GM19023 (cell line): ENCODE measurements around the gene CACNB1.
"Not testable (repeated sequence)": the region's sequence is repeated elsewhere in the genome, so short reads cannot be mapped to it uniquely, and the experiment has no call there.

Source experiments
- ATAC-seq: cut with Tn5 transposase; IDR thresholded peaks from one replicate; pipeline ENCODE4 v1.9.1; 2021; ENCODE audit warnings: mild to moderate bottlenecking, moderate library complexity; ENCODE audit not compliant: unreplicated experiment

CACNB1 gene

GRCh38 chr17:39129544-39129943 lies 67.9 kb downstream of the CACNB1 start:
- not testable (repeated sequence) for ATAC-seq

GRCh38 chr17:39126436-39126835 lies 71.0 kb downstream of the CACNB1 start:
- ATAC-seq: no peak

DNA sequence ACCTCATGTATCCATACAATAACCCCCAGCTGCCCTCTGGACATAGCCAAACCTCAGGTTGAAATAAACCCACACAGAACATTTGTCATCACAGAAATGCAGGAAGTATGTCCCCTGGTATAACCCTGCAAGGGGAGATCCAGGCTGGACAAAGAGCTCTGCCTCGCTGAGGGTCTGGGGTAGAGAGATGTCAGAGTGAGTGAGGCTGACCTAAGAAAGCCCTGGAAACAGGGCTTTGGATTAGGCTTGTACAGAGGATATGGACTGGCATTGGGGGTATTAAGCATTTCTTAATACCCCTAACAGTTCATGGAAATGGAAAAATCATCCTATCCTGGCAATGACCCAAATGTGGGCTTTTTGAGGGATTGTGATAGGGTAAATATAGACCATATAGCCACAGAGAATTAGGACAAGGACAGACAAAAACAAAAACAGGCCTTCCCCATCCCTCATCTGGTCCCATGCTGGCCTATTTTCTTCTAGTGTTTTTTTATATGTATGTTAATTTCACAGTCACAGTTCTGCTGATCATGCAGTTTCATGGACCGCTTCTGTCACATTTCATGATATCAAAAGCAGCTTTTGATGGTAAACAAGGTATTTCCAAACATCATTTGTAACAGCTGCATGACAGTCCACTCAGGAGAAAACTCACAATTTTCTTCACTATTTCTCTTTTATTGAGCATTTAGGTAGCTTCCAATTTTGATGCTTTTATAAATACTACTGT lies 72.2 kb downstream of the CACNB1 start:
- ATAC-seq: no peak

DNA sequence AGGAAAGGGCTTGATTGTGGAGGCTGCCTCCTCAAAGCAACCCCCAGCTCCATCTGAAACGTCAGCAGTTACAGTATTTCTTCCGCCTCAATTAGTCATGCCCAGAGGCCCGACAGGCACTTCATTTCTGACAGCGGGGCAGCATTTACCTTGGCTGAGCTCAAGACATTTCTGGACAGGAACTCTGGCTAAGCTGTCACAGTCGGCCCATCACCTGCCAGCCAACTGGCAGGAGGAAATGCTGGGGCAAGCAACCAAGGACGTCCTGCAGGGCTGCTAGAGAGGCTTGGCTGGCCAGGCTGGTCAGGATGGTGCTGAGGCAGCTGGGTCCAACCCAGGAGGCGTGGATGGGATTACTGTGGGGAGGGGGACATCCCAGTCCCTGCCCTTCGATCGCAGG lies 73.8 kb downstream of the CACNB1 start:
- ATAC-seq: no peak
